Activated naive CD8-positive, alpha-beta T cell treated with anti-CD3 and anti-CD28 coated beads, Interleukin-2, amount 50 U/mL, for 24 hours (primary cell): Measurements from ENCODE around the gene RNF148.

Experiments
- ATAC-seq: fragments of 150-1000 bp; cut with Tn5 transposase; one replicate; pipeline ENCODE4 v1.10.0; 2021
- DNase-seq: peaks from one replicate; pipeline ENCODE4 v3.0.0; 2021
- H3K27ac Mint-ChIP-seq: one replicate; pipeline ENCODE4 v1.8.0; 2021; ENCODE audit warnings: mild to moderate bottlenecking, mixed read lengths
- H3K27me3 Mint-ChIP-seq: one replicate; pipeline ENCODE4 v1.8.0; 2021; ENCODE audit warnings: mixed read lengths
- H3K36me3 Mint-ChIP-seq: one replicate; pipeline ENCODE4 v1.8.0; 2021; ENCODE audit warnings: low read depth, mixed read lengths
- H3K4me1 Mint-ChIP-seq: one replicate; pipeline ENCODE4 v1.8.0; 2021; ENCODE audit warnings: mixed read lengths
- H3K4me3 Mint-ChIP-seq: one replicate; pipeline ENCODE4 v1.8.0; 2021; ENCODE audit warnings: mild to moderate bottlenecking, moderate library complexity, mixed read lengths
- H3K9me3 Mint-ChIP-seq: one replicate; pipeline ENCODE4 v1.8.0; 2021; ENCODE audit warnings: mixed read lengths

RNF148 gene, protein sequence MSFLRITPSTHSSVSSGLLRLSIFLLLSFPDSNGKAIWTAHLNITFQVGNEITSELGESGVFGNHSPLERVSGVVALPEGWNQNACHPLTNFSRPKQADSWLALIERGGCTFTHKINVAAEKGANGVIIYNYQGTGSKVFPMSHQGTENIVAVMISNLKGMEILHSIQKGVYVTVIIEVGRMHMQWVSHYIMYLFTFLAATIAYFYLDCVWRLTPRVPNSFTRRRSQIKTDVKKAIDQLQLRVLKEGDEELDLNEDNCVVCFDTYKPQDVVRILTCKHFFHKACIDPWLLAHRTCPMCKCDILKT

DNA sequence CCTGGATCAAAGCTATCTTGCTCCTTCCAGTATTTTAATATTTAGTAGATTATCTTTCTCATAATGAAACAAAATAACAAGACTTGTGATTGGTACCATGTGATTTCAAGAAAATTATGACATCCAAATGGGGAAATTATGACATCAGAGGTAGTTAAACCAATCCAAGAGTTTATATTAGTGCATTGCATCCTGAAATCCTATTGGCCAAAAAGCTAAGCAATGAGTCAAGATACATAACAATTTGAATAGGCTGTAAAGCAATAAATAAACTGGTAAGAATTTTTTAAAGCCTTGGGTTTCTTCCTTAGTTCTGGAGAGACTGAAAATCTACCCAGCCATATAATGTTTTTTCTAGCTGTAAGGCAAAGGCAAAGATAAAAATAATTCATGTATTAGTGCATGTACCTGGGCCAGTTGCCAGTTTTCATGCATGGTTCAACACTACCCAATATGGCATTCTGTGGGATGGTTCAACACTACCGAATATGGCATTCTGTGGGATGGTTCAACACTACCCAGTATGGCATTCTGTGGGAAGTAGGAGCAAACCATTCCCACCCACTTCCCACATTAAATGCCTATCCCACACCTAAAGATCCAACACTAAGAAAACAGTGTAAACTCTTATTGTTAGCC is at the start of gene RNF148:
TSS of gene RNF148 (minus strand) at position 51 of the 639 bp plus-strand sequence. CDS start 172 bp downstream, outside the sequence.
- Mint-ChIP-seq H3K27me3 (no peaks in the 10 kb centered on the region), H3K27ac (no peak within 1 kb of the TSS)

DNA sequence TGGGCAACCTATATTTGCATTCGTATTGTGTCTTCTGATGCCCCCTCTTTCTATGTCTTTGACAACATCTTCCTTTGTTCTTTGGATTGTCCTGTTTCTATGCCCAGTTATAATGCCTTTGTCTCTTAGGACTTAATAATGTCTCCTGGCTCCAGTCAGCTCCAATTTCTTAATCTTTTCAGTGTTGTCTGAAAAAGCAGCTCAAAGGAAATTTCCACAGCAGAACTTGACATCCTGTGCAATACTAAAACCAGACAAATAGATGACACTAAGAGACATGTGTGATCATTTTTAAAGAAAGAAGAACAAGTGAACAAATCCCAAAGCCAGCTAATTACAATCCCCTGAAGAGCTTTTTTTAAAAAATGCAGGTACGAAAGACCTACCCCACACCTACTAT is 47.7 kb upstream of the RNF148 start:
- H3K9me3 Mint-ChIP-seq, result no peaks in the 10 kb centered on the region
- no peak for ATAC-seq

More for the DNA sequence above, at the start of gene RNF148:
- DNase-seq (no peak), ATAC-seq (no peak)
- H3K4me1 Mint-ChIP-seq, result no peaks in the 10 kb centered on the region
- H3K9me3 Mint-ChIP-seq, result peaks cover 7% of the 10 kb centered on the region
- H3K36me3 Mint-ChIP-seq, result no peaks in the 10 kb centered on the region
- H3K4me3 Mint-ChIP-seq, result no peak within 1 kb of the TSS

DNA sequence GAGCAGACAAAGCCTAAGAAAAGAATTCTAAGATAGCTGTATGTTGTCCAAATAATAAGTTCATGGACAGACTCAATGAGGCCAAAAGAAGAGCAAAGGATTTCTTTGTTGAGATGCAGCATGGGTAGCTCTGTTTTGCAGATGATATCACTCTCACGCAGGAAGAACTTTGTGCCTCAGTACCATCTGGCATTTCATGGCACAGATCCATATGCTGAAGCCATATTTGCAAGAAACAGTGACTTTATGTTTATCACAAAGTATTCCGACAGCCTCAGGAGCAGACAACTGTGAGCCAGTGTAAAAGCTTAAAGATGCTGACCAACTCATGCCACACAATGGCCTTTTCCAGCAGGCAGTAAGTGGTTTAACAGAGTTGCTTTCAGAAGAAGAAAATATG is 45.5 kb upstream of the RNF148 start:
- Mint-ChIP-seq H3K27me3 (no peaks in the 10 kb centered on the region), H3K36me3 (no peaks in the 10 kb centered on the region), H3K4me1 (no peaks in the 10 kb centered on the region), H3K9me3 (peaks cover 4% of the 10 kb centered on the region), H3K4me3 (no peak overlapping the region), H3K27ac (no peak overlapping the region)
- DNase-seq (no peak), ATAC-seq (no peak)

More for the DNA sequence above, 47.7 kb upstream of the RNF148 start:
- H3K27ac Mint-ChIP-seq, result no peak overlapping the region
- no peaks in the 10 kb centered on the region for H3K36me3 Mint-ChIP-seq
- no peak overlapping the region for H3K4me3 Mint-ChIP-seq
- H3K4me1 Mint-ChIP-seq, result no peaks in the 10 kb centered on the region
- DNase-seq, result no peak
- no peaks in the 10 kb centered on the region for H3K27me3 Mint-ChIP-seq

DNA sequence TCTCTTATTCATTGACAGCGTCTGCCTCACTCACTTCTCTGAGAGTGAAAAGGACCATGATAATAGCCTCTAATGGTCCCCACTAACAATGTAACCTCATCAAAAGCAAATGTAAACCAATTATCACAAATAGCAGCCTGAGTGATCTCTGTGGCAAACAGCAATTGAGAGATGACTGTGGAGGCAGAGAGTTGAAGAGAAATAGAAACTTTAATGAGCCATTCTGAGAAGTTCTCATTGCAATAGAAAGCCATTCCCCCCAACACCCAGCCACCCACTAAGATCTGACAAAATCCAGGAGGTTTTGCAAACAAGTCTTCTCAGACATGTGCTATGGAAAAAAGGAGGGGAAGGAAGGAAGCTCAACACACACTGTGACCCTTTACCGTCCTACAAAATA is 44.2 kb upstream of the RNF148 start:
- Mint-ChIP-seq H3K4me3 (no peak overlapping the region), H3K4me1 (no peaks in the 10 kb centered on the region), H3K27me3 (no peaks in the 10 kb centered on the region), H3K9me3 (peaks cover 4% of the 10 kb centered on the region), H3K27ac (no peak overlapping the region), H3K36me3 (no peaks in the 10 kb centered on the region)
- ATAC-seq, result no peak
- DNase-seq, result no peak

DNA sequence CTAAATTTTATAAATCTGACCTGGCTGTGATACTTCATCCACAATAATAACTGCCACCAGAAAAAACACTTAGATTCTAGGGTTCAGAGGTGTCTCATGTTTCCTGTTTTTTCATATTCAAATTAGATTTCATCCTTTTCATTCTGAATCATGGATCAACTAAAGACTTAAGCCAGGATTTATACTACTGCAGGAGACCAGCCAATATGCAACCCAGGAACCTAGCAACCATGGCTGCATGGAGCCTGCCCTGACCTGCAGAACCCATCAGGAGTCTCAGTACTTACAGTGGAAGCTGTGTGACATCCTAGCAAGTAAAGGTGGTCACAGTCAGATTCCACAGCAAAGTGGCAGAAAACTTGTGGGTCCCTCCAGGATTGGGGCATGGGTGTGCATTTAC is 40.5 kb upstream of the RNF148 start:
- no peak overlapping the region for H3K27ac Mint-ChIP-seq
- no peaks in the 10 kb centered on the region for H3K27me3 Mint-ChIP-seq
- no peaks in the 10 kb centered on the region for H3K36me3 Mint-ChIP-seq
- no peaks in the 10 kb centered on the region for H3K4me1 Mint-ChIP-seq
- H3K9me3 Mint-ChIP-seq, result peaks cover 4% of the 10 kb centered on the region
- H3K4me3 Mint-ChIP-seq, result no peak overlapping the region
- ATAC-seq (no peak), DNase-seq (no peak)

DNA sequence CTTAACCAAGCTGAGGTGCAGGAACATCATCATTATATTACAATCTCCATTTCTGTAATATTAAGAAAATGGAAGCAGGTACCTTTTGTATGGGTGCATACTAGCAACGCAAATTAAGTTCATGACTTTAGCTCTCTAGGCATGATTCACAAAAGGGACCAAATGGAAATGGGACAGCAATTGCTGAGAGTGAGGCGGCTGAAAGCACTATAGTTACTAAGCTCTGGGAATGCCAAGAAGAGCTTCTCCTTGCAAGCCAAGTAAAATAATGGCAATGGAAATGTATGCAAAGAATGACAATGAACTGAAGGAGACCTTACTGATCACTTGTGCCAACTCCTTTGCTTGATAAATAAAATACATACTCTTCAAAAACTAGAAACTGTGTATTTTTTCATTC is 36.2 kb upstream of the RNF148 start:
- Mint-ChIP-seq H3K36me3 (no peaks in the 10 kb centered on the region), H3K9me3 (no peaks in the 10 kb centered on the region), H3K4me3 (no peak overlapping the region), H3K4me1 (no peaks in the 10 kb centered on the region), H3K27me3 (no peaks in the 10 kb centered on the region), H3K27ac (no peak overlapping the region)
- ATAC-seq, result no peak
- no peak for DNase-seq

DNA sequence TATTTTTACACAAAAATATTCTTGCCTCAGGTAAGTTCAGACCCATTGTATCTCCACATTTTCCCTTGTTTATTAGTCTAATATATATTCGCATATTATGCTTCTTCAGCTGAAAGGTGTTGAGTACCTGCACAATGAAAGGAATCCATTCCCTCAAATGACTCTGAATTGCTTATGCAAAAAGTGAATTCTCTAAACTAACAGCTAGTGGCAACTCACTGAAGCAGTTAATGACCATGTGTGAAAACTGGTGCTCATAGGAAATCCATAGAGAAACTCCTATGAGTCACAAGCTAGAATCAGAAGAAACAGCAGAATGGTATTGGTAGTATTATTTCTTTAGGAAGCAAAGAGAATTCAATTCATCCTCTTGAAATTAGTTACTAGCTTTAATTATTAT is 33.5 kb upstream of the RNF148 start:
- no peak overlapping the region for H3K27ac Mint-ChIP-seq
- H3K4me1 Mint-ChIP-seq, result no peaks in the 10 kb centered on the region
- no peaks in the 10 kb centered on the region for H3K36me3 Mint-ChIP-seq
- no peak for ATAC-seq
- H3K27me3 Mint-ChIP-seq, result no peaks in the 10 kb centered on the region
- no peak for DNase-seq
- no peaks in the 10 kb centered on the region for H3K9me3 Mint-ChIP-seq
- H3K4me3 Mint-ChIP-seq, result no peak overlapping the region

DNA sequence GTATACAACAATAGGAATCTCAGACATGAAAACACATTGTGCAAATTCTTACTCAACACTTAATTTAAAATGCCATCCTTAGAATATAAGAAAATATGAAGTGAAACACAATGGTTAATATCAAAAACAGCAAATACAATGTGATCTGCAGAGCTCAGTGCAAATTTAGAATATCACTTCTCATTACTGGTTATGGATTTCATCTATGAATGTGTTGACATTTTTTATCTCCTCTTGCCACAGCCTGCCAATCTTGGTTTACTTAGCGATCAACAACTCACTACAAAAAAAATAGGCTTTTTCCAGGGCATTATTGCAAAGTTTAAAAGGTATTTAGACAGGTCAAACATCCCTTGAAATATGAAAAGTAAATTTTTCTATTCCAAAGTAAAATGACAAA is 25.0 kb upstream of the RNF148 start:
- DNase-seq, result no peak
- Mint-ChIP-seq H3K4me1 (no peaks in the 10 kb centered on the region), H3K36me3 (no peaks in the 10 kb centered on the region), H3K9me3 (peaks cover 5% of the 10 kb centered on the region), H3K27me3 (no peaks in the 10 kb centered on the region), H3K27ac (no peak overlapping the region), H3K4me3 (no peak overlapping the region)
- no peak for ATAC-seq

DNA sequence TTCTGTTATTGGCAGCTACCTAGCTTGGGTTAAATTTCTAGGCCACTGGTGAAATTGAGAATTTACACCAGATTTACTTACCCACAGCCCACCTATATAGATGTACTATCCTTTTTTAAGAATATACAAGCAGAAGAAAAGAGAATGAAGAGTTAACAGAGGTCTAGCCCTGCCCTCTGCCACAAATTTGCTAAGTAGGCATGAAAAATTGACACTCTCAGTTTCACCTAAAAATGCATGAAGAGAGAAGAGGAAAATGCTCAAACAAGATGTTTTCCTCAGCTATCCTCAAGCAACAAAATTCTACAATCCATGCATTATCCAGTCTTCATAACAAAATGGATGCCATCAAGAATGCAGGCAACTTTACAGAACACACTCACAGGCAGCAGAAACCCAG is 24.6 kb upstream of the RNF148 start:
- Mint-ChIP-seq H3K9me3 (peaks cover 5% of the 10 kb centered on the region), H3K4me1 (no peaks in the 10 kb centered on the region), H3K27ac (no peak overlapping the region), H3K36me3 (no peaks in the 10 kb centered on the region), H3K4me3 (no peak overlapping the region), H3K27me3 (no peaks in the 10 kb centered on the region)
- DNase-seq, result no peak
- ATAC-seq, result no peak

DNA sequence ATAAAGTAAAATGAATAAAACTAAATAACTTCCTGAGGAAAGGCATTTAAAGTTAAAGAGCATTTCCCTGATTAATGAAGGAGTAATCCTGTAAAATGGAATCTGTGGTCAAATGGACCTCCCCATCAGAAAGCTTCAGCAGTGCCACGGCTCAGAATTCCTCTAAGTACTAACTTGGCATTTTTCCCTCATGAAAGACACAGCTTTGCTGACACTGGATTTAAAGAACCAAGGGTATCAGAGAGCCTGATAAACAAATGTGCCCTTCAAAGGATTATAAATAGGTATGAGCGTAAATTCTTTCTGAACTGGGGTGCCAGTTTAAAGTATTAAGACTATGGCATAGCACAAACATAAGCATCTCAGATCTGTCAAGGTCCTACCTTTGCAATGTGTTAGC is 24.2 kb upstream of the RNF148 start:
- H3K4me1 Mint-ChIP-seq, result no peaks in the 10 kb centered on the region
- no peak overlapping the region for H3K4me3 Mint-ChIP-seq
- no peak overlapping the region for H3K27ac Mint-ChIP-seq
- H3K27me3 Mint-ChIP-seq, result no peaks in the 10 kb centered on the region
- H3K36me3 Mint-ChIP-seq, result no peaks in the 10 kb centered on the region
- ATAC-seq (no peak), DNase-seq (no peak)
- peaks cover 5% of the 10 kb centered on the region for H3K9me3 Mint-ChIP-seq

DNA sequence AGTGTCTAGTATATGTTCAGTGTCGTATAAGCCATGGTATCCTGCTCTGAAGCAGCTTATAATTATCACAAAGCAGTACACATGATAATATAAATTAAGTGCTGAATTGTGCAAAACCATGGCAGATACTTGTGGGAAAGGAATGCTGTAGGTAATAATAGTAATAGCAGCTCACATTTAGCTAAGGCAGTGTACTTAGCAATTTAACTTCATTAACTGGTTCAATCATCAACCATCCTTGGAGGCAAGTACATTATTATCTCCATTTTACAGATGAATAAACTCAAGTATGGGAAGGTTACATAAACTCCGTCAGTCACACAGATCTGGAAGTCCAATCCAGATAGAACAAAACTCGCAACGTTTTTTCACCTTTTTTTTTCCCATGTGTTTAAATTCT is 21.6 kb upstream of the RNF148 start:
- H3K4me3 Mint-ChIP-seq, result no peak overlapping the region
- no peaks in the 10 kb centered on the region for H3K4me1 Mint-ChIP-seq
- no peaks in the 10 kb centered on the region for H3K27me3 Mint-ChIP-seq
- ATAC-seq, result no peak
- peaks cover 5% of the 10 kb centered on the region for H3K9me3 Mint-ChIP-seq
- no peaks in the 10 kb centered on the region for H3K36me3 Mint-ChIP-seq
- DNase-seq, result no peak
- no peak overlapping the region for H3K27ac Mint-ChIP-seq

DNA sequence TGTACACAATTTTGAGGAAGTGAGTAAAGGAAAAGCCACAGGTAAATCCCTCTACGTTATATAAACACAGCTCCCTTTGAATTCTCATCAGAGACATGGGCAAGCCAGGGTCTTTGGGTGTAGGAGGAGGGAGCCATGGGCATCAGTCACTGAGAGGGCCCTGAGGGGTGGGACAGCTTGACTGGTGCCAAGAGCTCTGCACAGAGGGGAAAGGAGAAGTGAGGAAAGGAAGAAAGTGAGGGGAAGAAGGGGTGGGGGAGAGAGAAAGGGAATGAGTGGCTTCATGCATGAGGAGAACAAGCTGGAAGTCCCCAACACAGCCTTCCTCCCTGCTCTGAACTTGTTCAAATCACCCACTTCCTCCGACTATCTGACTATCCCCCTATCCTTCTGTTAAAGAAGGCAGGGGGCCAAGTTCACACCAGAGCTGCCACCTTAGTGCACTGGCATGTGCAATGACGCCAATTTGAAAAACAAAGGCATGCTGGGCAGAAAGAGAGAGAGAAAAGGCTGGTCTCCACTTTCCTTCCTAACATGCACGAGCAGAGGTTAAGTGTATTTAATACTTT is 16.4 kb upstream of the RNF148 start:
- DNase-seq (no peak), ATAC-seq (no peak)
- Mint-ChIP-seq H3K9me3 (peaks cover 6% of the 10 kb centered on the region), H3K4me3 (no peak overlapping the region), H3K27ac (no peak overlapping the region), H3K4me1 (no peaks in the 10 kb centered on the region), H3K27me3 (no peaks in the 10 kb centered on the region), H3K36me3 (no peaks in the 10 kb centered on the region)

DNA sequence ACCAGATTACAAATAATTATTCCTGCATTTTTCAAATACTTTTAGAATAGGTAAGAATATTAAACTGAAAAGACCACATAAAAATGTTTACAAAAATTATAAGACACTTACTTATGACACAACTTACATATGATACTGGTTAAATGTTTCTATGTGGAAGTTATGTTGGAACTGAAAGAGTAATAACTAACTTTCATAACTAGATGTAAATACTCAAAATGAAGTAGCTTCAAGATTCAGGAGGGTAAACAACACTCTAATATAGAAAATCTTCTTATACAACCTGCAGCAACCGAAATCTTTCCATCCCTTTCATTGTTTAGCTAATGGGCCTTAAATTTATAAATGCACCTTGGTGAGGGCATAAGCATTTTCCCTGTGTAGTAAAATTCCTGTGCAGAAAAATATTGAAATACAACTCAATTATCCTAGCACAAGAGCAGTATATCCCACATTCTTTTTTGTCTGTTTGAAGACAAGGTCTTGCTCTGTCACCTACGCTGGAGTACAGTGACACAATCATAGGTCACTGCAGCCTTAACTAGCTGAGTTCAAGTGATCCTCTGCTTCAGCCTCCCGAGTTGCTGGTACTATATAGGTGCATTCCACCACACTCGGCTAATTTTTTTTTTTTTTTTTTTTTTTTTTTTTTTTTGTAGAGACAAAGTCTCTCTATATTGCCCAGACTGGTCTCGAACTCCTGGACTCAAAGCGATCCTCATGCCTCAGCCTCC is 14.8 kb upstream of the RNF148 start:
- Mint-ChIP-seq H3K27ac (no peak overlapping the region), H3K4me1 (no peaks in the 10 kb centered on the region), H3K36me3 (no peaks in the 10 kb centered on the region), H3K9me3 (peaks cover 9% of the 10 kb centered on the region), H3K4me3 (no peak overlapping the region), H3K27me3 (no peaks in the 10 kb centered on the region)
- DNase-seq (no peak), ATAC-seq (no peak)

DNA sequence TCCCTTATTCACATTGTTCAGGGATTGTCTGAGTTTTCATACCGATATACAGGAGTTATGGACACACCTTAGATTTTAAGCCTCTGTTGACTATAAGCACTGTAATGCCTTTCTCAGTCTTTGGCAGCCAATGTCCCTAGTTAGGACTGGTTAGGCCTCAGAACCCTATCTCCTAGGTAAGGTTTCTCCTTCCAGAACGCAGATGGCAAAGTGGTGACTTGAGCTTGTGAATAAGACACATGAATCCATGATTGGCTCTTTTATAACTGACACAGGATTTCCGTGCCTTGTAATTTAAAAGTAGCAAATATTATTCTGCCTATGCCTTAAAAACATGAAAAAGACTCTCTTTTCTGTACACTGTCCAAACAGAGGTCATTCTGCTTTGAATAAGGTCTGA is 12.5 kb upstream of the RNF148 start:
- Mint-ChIP-seq H3K9me3 (peaks cover 17% of the 10 kb centered on the region), H3K36me3 (no peaks in the 10 kb centered on the region)

DNA sequence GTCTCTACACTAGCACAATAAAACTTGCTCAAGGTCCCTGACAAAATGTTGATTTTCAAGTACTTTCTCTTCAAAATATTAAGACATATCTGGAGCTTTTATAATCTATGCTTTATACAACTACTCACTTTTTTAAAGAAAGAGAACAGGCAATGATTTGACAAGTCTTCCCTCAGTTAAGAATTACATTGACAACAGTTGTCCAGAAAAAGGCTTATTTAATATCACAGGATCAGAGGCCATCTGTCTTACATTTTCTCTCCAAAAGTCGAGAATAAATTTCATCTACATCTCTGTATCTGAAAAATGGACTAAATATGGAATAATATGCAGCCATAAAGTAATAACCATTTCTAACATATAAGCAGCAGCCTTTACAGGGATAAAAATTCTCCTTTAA is 8.2 kb upstream of the RNF148 start:
- no peaks in the 10 kb centered on the region for H3K36me3 Mint-ChIP-seq
- H3K9me3 Mint-ChIP-seq, result peaks cover 16% of the 10 kb centered on the region
- DNase-seq (no peak), ATAC-seq (no peak)
- no peak overlapping the region for H3K4me3 Mint-ChIP-seq
- no peak overlapping the region for H3K27ac Mint-ChIP-seq
- H3K4me1 Mint-ChIP-seq, result no peaks in the 10 kb centered on the region
- no peaks in the 10 kb centered on the region for H3K27me3 Mint-ChIP-seq

More for the DNA sequence above, 12.5 kb upstream of the RNF148 start:
- no peak for ATAC-seq
- no peaks in the 10 kb centered on the region for H3K4me1 Mint-ChIP-seq
- no peak overlapping the region for H3K27ac Mint-ChIP-seq
- H3K27me3 Mint-ChIP-seq, result no peaks in the 10 kb centered on the region
- DNase-seq, result no peak
- no peak overlapping the region for H3K4me3 Mint-ChIP-seq
